ENCODE data around the gene UGT1A1.

DNA sequence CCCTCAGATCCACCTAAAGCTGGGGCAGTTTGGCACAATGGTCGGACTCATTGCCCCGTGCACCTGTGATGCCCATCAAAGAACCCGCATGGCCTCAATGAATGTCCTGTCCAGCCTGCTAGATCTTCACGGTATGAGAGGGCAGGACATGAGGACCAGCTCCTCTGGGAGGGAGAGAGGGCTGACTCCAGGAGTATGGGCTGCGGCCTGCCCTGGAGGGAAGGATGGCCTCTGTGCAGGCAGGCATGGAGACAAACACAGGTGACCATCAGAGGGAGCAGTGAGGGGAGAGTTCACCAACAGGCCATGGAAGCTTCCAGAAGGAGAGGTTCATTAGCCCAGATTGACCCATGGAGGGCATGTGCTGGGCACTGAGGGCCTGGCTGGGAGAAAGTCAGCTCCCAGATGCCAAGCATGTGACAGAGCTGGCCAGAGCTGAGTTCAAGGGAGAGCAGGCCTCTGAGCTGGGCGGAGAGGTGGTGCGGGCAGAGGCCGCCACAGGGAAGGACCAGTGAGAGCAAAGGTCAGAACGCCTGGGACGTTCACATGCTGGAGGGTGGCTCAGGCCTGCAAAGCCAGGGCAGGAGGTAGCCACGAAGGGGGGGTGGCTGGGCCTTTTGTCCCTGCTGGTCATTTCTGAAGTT is 58.0 kb downstream of the UGT1A1 start:
- no peak for TF ChIP-seq CTCF (IDR thresholded peaks at IDR 0.05)
- TF ChIP-seq POLR2A (IDR thresholded peaks at IDR 0.05): no peak
- no peak for TF ChIP-seq POLR2AphosphoS5 (IDR thresholded peaks at IDR 0.05)
- TF ChIP-seq EP300 (IDR thresholded peaks at IDR 0.05): no peak
